Measurements from ENCODE around the gene USP2.

The USP2 gene

DNA sequence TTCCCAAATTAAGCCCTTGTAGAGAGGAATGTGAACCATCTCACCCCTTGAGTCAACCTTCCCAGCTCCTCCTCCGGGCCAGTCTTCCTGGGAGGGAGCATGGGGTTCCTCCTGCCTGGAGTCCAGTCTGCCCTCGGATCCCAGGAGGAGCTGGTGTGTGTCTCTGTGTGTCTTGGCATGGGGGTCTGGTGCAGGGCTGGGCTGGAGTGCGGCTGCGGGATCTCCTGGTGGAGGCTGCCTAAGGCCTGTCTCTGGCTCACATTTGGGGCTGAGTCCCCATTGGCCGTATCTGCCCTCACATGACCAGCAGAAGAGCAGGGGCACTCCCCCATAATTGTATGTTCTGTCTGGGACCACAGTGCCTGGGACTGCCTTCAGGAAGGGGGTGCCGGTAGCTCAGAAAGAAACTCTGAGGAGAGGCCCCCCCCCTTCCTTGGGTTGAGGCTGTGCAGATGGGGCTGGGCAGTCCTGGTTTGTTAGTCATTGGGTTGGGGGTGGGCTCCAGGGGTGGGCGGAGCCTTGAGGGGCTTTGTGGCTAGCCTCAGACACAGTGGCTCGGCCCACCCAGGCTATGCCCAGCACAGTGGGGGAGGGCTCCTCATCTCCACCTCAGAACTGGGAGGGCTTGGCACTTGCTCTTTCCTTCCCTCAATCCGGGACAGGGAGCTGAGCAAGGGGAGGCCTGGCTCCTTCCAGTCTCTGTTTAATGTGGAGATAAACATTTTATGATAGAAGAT is 43.7 kb downstream of the USP2 start:
- DNase-seq (ENCODE audit: low read depth): no peak
- H3K4me3 ChIP-seq (ENCODE audit: low read depth, low read length): no peak overlapping the region
- TF ChIP-seq CTCF (IDR thresholded peaks at IDR 0.05; ENCODE audit: low read depth, low read length, missing control alignments): no peak

- H3K4me3 ChIP-seq (ENCODE audit: low read depth, low read length): no peak overlapping the region
- DNase-seq (ENCODE audit: low read depth): no peak
Observed at GRCh38 chr11:119336744-119337469, 44.6 kb downstream of the USP2 start.

DNA sequence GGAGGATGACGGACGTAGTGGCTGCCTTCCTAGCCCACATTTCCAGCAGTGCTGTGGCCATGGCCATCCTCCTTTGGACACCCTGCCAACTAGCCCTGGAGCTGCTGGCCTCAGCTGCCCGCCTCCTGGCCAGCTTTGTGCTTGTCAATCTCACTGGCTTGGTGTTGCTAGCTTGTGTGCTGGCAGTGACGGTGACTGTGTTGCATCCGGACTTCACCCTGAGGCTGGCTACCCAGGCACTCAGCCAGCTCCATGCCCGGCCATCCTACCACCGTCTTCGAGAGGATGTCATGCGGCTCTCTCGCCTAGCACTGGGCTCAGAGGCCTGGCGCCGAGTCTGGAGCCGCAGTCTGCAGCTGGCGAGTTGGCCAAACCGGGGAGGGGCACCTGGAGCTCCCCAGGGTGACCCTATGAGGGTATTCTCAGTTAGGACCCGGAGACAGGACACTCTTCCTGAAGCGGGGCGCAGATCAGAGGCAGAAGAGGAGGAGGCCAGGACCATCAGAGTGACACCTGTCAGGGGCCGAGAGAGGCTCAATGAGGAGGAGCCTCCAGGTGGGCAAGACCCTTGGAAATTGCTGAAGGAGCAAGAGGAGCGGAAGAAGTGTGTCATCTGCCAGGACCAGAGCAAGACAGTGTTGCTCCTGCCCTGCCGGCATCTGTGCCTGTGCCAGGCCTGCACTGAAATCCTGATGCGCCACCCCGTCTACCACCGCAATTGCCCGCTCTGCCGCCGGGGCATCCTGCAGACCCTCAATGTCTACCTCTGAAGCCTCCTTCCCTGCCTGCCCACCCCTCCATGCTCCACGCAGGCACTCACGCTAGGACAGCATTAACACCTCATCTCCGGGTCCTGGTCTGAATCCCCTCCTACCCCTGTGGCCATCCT is 45.6 kb downstream of the USP2 start:
- peak overlapping the region; percentile 99; the same call in 1 of the 2 replicates for H3K4me3 ChIP-seq (ENCODE audit: low read depth, low read length)
- TF ChIP-seq CTCF (IDR thresholded peaks at IDR 0.05; ENCODE audit: low read depth, low read length, missing control alignments): no peak
- no peak for DNase-seq (ENCODE audit: low read depth)

More at GRCh38 chr11:119336744-119337469, 44.6 kb downstream of the USP2 start:
- TF ChIP-seq CTCF (IDR thresholded peaks at IDR 0.05; ENCODE audit: low read depth, low read length, missing control alignments): no peak

GRCh38 chr11:119335091-119335654 is 46.3 kb downstream of the USP2 start:
- no peak for DNase-seq (ENCODE audit: low read depth)
- peak overlapping the region; percentile 99 for H3K4me3 ChIP-seq (ENCODE audit: low read depth, low read length)
- TF ChIP-seq CTCF (IDR thresholded peaks at IDR 0.05; ENCODE audit: low read depth, low read length, missing control alignments): no peak

GRCh38 chr11:119334174-119334930 is 47.1 kb downstream of the USP2 start, which contains the start of gene RNF26:
RNF26 (plus strand) TSS chr11:119334527; CDS start chr11:119335123, 596 bp downstream.
- DNase-seq (ENCODE audit: low read depth): peak; percentile 97
- H3K4me3 ChIP-seq (ENCODE audit: low read depth, low read length): peak within 1 kb of the TSS; percentile 99
- no peak for TF ChIP-seq CTCF (IDR thresholded peaks at IDR 0.05; ENCODE audit: low read depth, low read length, missing control alignments)
